GM12878 (cell line): ENCODE measurements around the gene NEGR1. TPM values are rescaled to one million over a fixed set of nuclear protein-coding genes. Genes with fewer than 3 reads are reported as not detected.

Experiments
- ATAC-seq: fragments of 200-7000 bp; cut with Tn5 transposase; 3 replicates; pipeline ENCODE4 v1.9.1; 2020; ENCODE audit warnings: mild to moderate bottlenecking, moderate library complexity
- BruUV-seq: library from RNA; stranded (reverse); fragments of 400-500 nt; replicated peaks from 2 replicates; lab custom pipeline; 2021; lab: Mats Ljungman, UMichigan
- CTCF ChIA-PET: fragments of 300-600 bp; sonication (Branson Sonifier 250); formaldehyde crosslinking; extraction: SDS; loops from one replicate; lab custom pipeline; 2021; ENCODE audit warnings: inconsistent platforms; lab: Yijun Ruan, JAX
- POLR2A ChIA-PET: fragments of 350-600 bp; formaldehyde crosslinking; extraction: SDS; loops from one replicate; lab custom pipeline; 2021; ENCODE audit warnings: inconsistent platforms; lab: Charles Lee
- RAD21 ChIA-PET: fragments of 300-600 bp; sonication (Branson Sonifier 250); formaldehyde crosslinking; loops from one replicate; lab custom pipeline; 2023; ENCODE audit warnings: antibody characterized with exemption; ENCODE audit not compliant: unreplicated experiment; lab: Charles Lee
- SMC1A ChIA-PET: fragments of 300-600 bp; sonication (Branson Sonifier 250); formaldehyde crosslinking; loops from one replicate; lab custom pipeline; 2023; ENCODE audit not compliant: unreplicated experiment, uncharacterized antibody; lab: Charles Lee
- DNase-seq: peaks from one replicate; pipeline ENCODE4 v3.0.0-alpha.2; 2011; ENCODE audit warnings: low read depth, low spot score
- FAIRE-seq: peaks from 3 replicates; lab custom pipeline; 2011; peaks lifted over from hg19 to GRCh38; lab: Jason Lieb, UNC
- H2AFZ ChIP-seq: 2 replicates; pipeline ENCODE4 v1.6.0; 2011; ENCODE audit warnings: low read depth, low read length, control low read depth; ENCODE audit not compliant: control insufficient read depth
- H3K27ac ChIP-seq: 2 replicates; pipeline ENCODE4 v1.5.1; 2011; ENCODE audit warnings: control low read depth; ENCODE audit not compliant: control insufficient read depth, insufficient read depth
- H3K27me3 ChIP-seq, 2 experiments: replicated peaks in 1 of 2; 2 replicates each; pipeline versions ENCODE4 v1.6.0 to v1.6.1; 2011; ENCODE audit warnings: low read length in 1 of 2; ENCODE audit not compliant: control insufficient read depth in 2 of 2, insufficient read depth in 2 of 2
- H3K36me3 ChIP-seq, 2 experiments: 2 replicates each; pipeline ENCODE4 v1.5.1; 2011; ENCODE audit warnings: low read length in 1 of 2; ENCODE audit not compliant: control insufficient read depth in 2 of 2, insufficient read depth in 2 of 2
- H3K4me1 ChIP-seq: 2 replicates; pipeline ENCODE4 v1.6.1; 2011; ENCODE audit warnings: mild to moderate bottlenecking, low read length, moderate library complexity, mixed read lengths; ENCODE audit not compliant: control insufficient read depth, insufficient read depth
- H3K4me2 ChIP-seq: 2 replicates; pipeline ENCODE4 v1.6.0; 2011; ENCODE audit warnings: control low read depth; ENCODE audit not compliant: control insufficient read depth, insufficient read depth
- H3K4me3 ChIP-seq: fragments of 200-600 bp; sonication (generic); 2 replicates; pipeline ENCODE4 v1.5.1; 2016
- H3K79me2 ChIP-seq: 2 replicates; pipeline ENCODE4 v1.6.0; 2011; ENCODE audit warnings: low read length; ENCODE audit not compliant: control insufficient read depth, insufficient read depth
- H3K9ac ChIP-seq: 2 replicates; pipeline ENCODE4 v1.8.0; 2011; ENCODE audit warnings: low read length, control low read depth, mixed read lengths; ENCODE audit not compliant: control insufficient read depth, insufficient read depth
- H3K9me3 ChIP-seq: replicated peaks from 3 replicates; pipeline ENCODE4 v1.5.1; 2011; ENCODE audit warnings: mild to moderate bottlenecking, low read length; ENCODE audit not compliant: control insufficient read depth, insufficient read depth
- H4K20me1 ChIP-seq: 2 replicates; pipeline ENCODE4 v1.6.0; 2011; ENCODE audit not compliant: control insufficient read depth, insufficient read depth
- ASH2L ChIP-seq: fragments of 300-600, 200-600 bp; sonication (generic); IDR thresholded peaks from 2 replicates; pipeline ENCODE4 v1.6.1; 2017; ENCODE audit warnings: low read depth, mild to moderate bottlenecking, borderline replicate concordance
- ATF3 ChIP-seq: IDR thresholded peaks from 2 replicates; pipeline ENCODE4 v1.6.1; 2011; ENCODE audit warnings: low read depth, mild to moderate bottlenecking, low read length, moderate library complexity, borderline replicate concordance; ENCODE audit errors: extremely low read depth
- BCL11A ChIP-seq: IDR thresholded peaks from 2 replicates; pipeline ENCODE4 v1.6.1; 2011; ENCODE audit warnings: low read depth, low read length
- EP300 ChIP-seq, 2 experiments: fragments of 150-350 bp in 1 of 2; IDR thresholded peaks; 2 replicates each; pipeline ENCODE4 v1.6.1; 2011 to 2012; ENCODE audit warnings: low read depth in 2 of 2, low read length in 2 of 2, borderline replicate concordance in 1 of 2, improper control_type of control experiment in 1 of 2, inconsistent platforms in 1 of 2; ENCODE audit not compliant: control insufficient read depth in 1 of 2
- FOXK2 ChIP-seq: fragments of 450-650 bp; IDR thresholded peaks from 2 replicates; pipeline ENCODE4 v1.6.1; 2017; ENCODE audit warnings: mild to moderate bottlenecking, moderate library complexity
- KLF5 ChIP-seq: fragments of 450-650 bp; IDR thresholded peaks from 2 replicates; pipeline ENCODE4 v1.6.1; 2014; ENCODE audit warnings: mild to moderate bottlenecking; ENCODE audit not compliant: partially characterized antibody
- PML ChIP-seq: IDR thresholded peaks from 2 replicates; pipeline ENCODE4 v1.6.1; 2012; ENCODE audit warnings: low read length, inconsistent platforms
- SKIL ChIP-seq: fragments of 450-650 bp; IDR thresholded peaks from 2 replicates; pipeline ENCODE4 v1.6.1; 2017; ENCODE audit warnings: mild to moderate bottlenecking, low read depth, inconsistent platforms; ENCODE audit not compliant: poor library complexity, severe bottlenecking
- TCF3 ChIP-seq: IDR thresholded peaks from 2 replicates; pipeline ENCODE4 v1.6.1; 2012; ENCODE audit warnings: low read depth, mild to moderate bottlenecking, low read length, borderline replicate concordance; ENCODE audit not compliant: insufficient read depth
- ZBED1 ChIP-seq: IDR thresholded peaks from 2 replicates; pipeline ENCODE4 v1.6.1; 2016; ENCODE audit warnings: borderline replicate concordance
- WGBS: methylation state at CpG from one replicate; pipeline ENCODE4 v1.1.6; 2016; ENCODE audit warnings: low lambda C conversion rate; ENCODE audit not compliant: insufficient replicate concordance, insufficient coverage; ENCODE audit errors: missing lambda C conversion rate; 5-methylcytosine and 5-hydroxymethylcytosine counted together
- in situ Hi-C: fragments of 300-500 bp; cut with MboI; formaldehyde crosslinking; loops from 9 replicates; pipeline ENCODE4 v1.14.3; 2018; ENCODE audit warnings: mixed read lengths
- intact Hi-C: fragments of 100-400 bp; cut with micrococcal nuclease; formaldehyde crosslinking; loops from one replicate; pipeline ENCODE4 v1.14.2; 2022; ENCODE audit not compliant: unreplicated experiment
- polyA plus RNA-seq, 11 experiments: library from polyadenylated mRNA; depleted of rRNA in 4 of 11; unstranded in 6 of 11; stranded (reverse) in 5 of 11; fragments of >200 nt; fragmentation: Nextera tagmentation in 4 of 11; fragmentation: Illumina TruSeq in 1 of 11; extraction: Ambion mirVana in 4 of 11; extraction: Trizol in 1 of 11; gene quantifications; 1 replicate in 1 of 11; 2 replicates in 10 of 11; pipeline versions ENCODE4 v1.2.1 to v1.2.3, GENCODE V29; 2011 to 2016; ENCODE audit warnings: inconsistent platforms in 2 of 11, missing spikeins in 2 of 11, low read depth in 1 of 11
- total RNA-seq, 4 experiments: library from RNA; depleted of rRNA in 3 of 4; stranded (reverse); fragments of >200 nt in 3 of 4; fragmentation: Illumina TruSeq in 1 of 4; extraction: Trizol in 1 of 4; gene quantifications; 2 replicates each; pipeline versions ENCODE4 v1.2.1 to v1.2.3, GENCODE V29; 2013 to 2021

The NEGR1 gene
- total and polyA plus RNA-seq, 10 of the 15 experiments (the other 5 are each of a cell fraction or from before 2014, with no cell fraction given), result under 0.01 to 0.03 (median 0.01) TPM; not detected in 7

- POLR2A ChIA-PET, result no interaction called here
- Histone ChIP-seq H3K79me2 (no peaks in the 10 kb centered on the region), H3K36me3 (no peaks in the 10 kb centered on the region), H3K4me3 (no peak overlapping the region), H3K4me2 (no peak overlapping the region), H4K20me1 (no peaks in the 10 kb centered on the region), H3K27me3 (no peaks in the 10 kb centered on the region), H3K4me1 (no peaks in the 10 kb centered on the region), H2AFZ (no peak overlapping the region), H3K27ac (no peak overlapping the region), H3K9me3 (no peaks in the 10 kb centered on the region), H3K9ac (no peak overlapping the region)
- 0% methylated on average over 2 of the region's 2 CpGs for WGBS
- ATAC-seq, result no peak
- no TSS peak for BruUV-seq
- in situ Hi-C loops (no loop called here), intact Hi-C loops (no loop called here)
- TF ChIP-seq EP300 (IDR thresholded peaks at IDR 0.05; ENCODE audit: borderline replicate concordance in 1 of 2, control insufficient read depth in 1 of 2, low read depth in 2 of 2, low read length in 2 of 2) (no peak), KLF5 (no peak), FOXK2 (no peak), BCL11A (no peak), PML (no peak), ASH2L (no peak), ATF3 (no peak), SKIL (no peak), ZBED1 (no peak), TCF3 (no peak)
- RAD21 ChIA-PET, result no interaction called here
- CTCF ChIA-PET, result no interaction called here
- SMC1A ChIA-PET, result no interaction called here
- no peak for DNase-seq
- FAIRE-seq, result no peak
These were observed 419.6 kb downstream of the NEGR1 start for GRCh38 chr1:71862756-71863155.
